CMK (cell line): ENCODE measurements around the gene PDE4D.
"Not testable (repeated sequence)": the region's sequence is repeated elsewhere in the genome, so short reads cannot be mapped to it uniquely, and the experiment has no call there.

Experiments used
- DNase-seq: peaks from one replicate; pipeline ENCODE4 v3.0.0-alpha.2; 2010; ENCODE audit warnings: low read depth

The PDE4D gene

GRCh38 chr5:59799668-59800346 lies 93.7 kb downstream of the PDE4D start:
- no peak for DNase-seq

GRCh38 chr5:59798862-59799667 lies 94.5 kb downstream of the PDE4D start:
- no peak for DNase-seq

GRCh38 chr5:59795141-59795540 lies 98.4 kb downstream of the PDE4D start:
- no peak for DNase-seq

GRCh38 chr5:59792983-59793585 lies 100.4 kb downstream of the PDE4D start:
- DNase-seq, result no peak

GRCh38 chr5:59791617-59792016 lies 101.9 kb downstream of the PDE4D start:
- no peak for DNase-seq

GRCh38 chr5:59790776-59791475 lies 102.6 kb downstream of the PDE4D start:
- DNase-seq, result no peak

- DNase-seq, result no peak
Observed at GRCh38 chr5:59790376-59790775, 103.2 kb downstream of the PDE4D start.

- DNase-seq, result no peak
Observed at GRCh38 chr5:59789894-59790293, 103.6 kb downstream of the PDE4D start.

- no peak for DNase-seq
Observed at GRCh38 chr5:59789197-59789596, 104.3 kb downstream of the PDE4D start.

- DNase-seq, result no peak
Observed at GRCh38 chr5:59786334-59786805, 107.2 kb downstream of the PDE4D start.

GRCh38 chr5:59785676-59786333 lies 107.7 kb downstream of the PDE4D start:
- no peak for DNase-seq

GRCh38 chr5:59784708-59785107 lies 108.8 kb downstream of the PDE4D start:
- not testable (repeated sequence) for DNase-seq

GRCh38 chr5:59783264-59783663 lies 110.3 kb downstream of the PDE4D start:
- DNase-seq, result no peak

GRCh38 chr5:59782856-59783255 lies 110.7 kb downstream of the PDE4D start:
- no peak for DNase-seq

GRCh38 chr5:59779453-59779852 lies 114.1 kb downstream of the PDE4D start:
- no peak for DNase-seq

- DNase-seq, result no peak
Observed at GRCh38 chr5:59777028-59777427, 116.5 kb downstream of the PDE4D start.

GRCh38 chr5:59773294-59773693 lies 120.2 kb downstream of the PDE4D start:
- no peak for DNase-seq

GRCh38 chr5:59772757-59773156 lies 120.8 kb downstream of the PDE4D start:
- no peak for DNase-seq

- no peak for DNase-seq
Observed at GRCh38 chr5:59772206-59772605, 121.3 kb downstream of the PDE4D start.

GRCh38 chr5:59770953-59771352 lies 122.6 kb downstream of the PDE4D start:
- DNase-seq, result no peak

GRCh38 chr5:59769832-59770231 lies 123.7 kb downstream of the PDE4D start:
- no peak for DNase-seq

GRCh38 chr5:59769041-59769360 lies 124.5 kb downstream of the PDE4D start:
- DNase-seq, result no peak
